AG09309 (cell line): ENCODE results near the gene CNTNAP2.
"Not testable (repeated sequence)": the region's sequence is repeated elsewhere in the genome, so short reads cannot be mapped to it uniquely, and the experiment has no call there.

ENCODE experiments used
- DNase-seq: peaks from one replicate; pipeline ENCODE4 v3.0.0-alpha.2; 2010; ENCODE audit warnings: low read depth
- H3K4me3 ChIP-seq: 2 replicates; pipeline ENCODE4 v1.5.1; 2011; ENCODE audit warnings: mild to moderate bottlenecking, low read depth, low read length, moderate library complexity; ENCODE audit not compliant: control insufficient read depth
- CTCF ChIP-seq: IDR thresholded peaks from 2 replicates; pipeline ENCODE4 v1.5.1; 2011; ENCODE audit warnings: mild to moderate bottlenecking, low read depth, low read length, inconsistent platforms; ENCODE audit not compliant: insufficient read depth, control insufficient read depth; ENCODE audit errors: missing control alignments

The CNTNAP2 gene

GRCh38 chr7:148422030-148422429 is 2305.4 kb downstream of the CNTNAP2 start:
- TF ChIP-seq CTCF, result no peak
- H3K4me3 ChIP-seq, result no peak overlapping the region
- DNase-seq, result no peak

- not testable (repeated sequence) for H3K4me3 ChIP-seq, DNase-seq
Observed at GRCh38 chr7:148426393-148426792, 2309.8 kb downstream of the CNTNAP2 start.

- H3K4me3 ChIP-seq, DNase-seq: not testable (repeated sequence)
Observed at GRCh38 chr7:148430690-148431089, 2314.1 kb downstream of the CNTNAP2 start.

- DNase-seq, result no peak
- no peak for TF ChIP-seq CTCF
- no peak overlapping the region for H3K4me3 ChIP-seq
Observed at GRCh38 chr7:148433521-148434180, 2317.1 kb downstream of the CNTNAP2 start.

- TF ChIP-seq CTCF, result no peak
- no peak for DNase-seq
- H3K4me3 ChIP-seq, result no peak overlapping the region
Observed at GRCh38 chr7:148434181-148434757, 2317.7 kb downstream of the CNTNAP2 start.

- no peak overlapping the region for H3K4me3 ChIP-seq
- DNase-seq, result no peak
- no peak for TF ChIP-seq CTCF
Observed at GRCh38 chr7:148434887-148435286, 2318.3 kb downstream of the CNTNAP2 start.

- no peak for TF ChIP-seq CTCF
- no peak overlapping the region for H3K4me3 ChIP-seq
- DNase-seq, result no peak
Observed at GRCh38 chr7:148435715-148436114, 2319.1 kb downstream of the CNTNAP2 start.

- no peak for DNase-seq
- H3K4me3 ChIP-seq, result no peak overlapping the region
- TF ChIP-seq CTCF, result no peak
Observed at GRCh38 chr7:148436135-148436534, 2319.5 kb downstream of the CNTNAP2 start.
